GM12891 (cell line): ENCODE data around the gene GRAMD1B.
A peak's percentile ranks its signal among the peaks of the same experiment; 100 is the strongest.

Experiments
- DNase-seq: peaks from one replicate; pipeline ENCODE4 v3.0.0; 2011; ENCODE audit warnings: low spot score; ENCODE audit not compliant: insufficient read length
- FAIRE-seq: peaks from 2 replicates; lab custom pipeline; 2011; peaks lifted over from hg19 to GRCh38; lab: Jason Lieb, UNC
- PAX5 ChIP-seq: IDR thresholded peaks from 2 replicates; pipeline ENCODE4 v1.6.1; 2011; ENCODE audit warnings: low read length, moderate library complexity, mild to moderate bottlenecking; ENCODE audit not compliant: insufficient read depth, severe bottlenecking
- POLR2A ChIP-seq: IDR thresholded peaks from 2 replicates; pipeline ENCODE4 v1.6.1; 2011; ENCODE audit warnings: low read depth, low read length, control low read depth
- POLR2AphosphoS5 ChIP-seq: IDR thresholded peaks from 2 replicates; pipeline ENCODE4 v1.6.1; 2011; ENCODE audit warnings: low read depth, low read length, control low read depth
- POU2F2 ChIP-seq: IDR thresholded peaks from 2 replicates; pipeline ENCODE4 v1.6.1; 2011; ENCODE audit warnings: low read depth, mild to moderate bottlenecking, control low read depth, low read length, moderate library complexity
- SPI1 ChIP-seq: IDR thresholded peaks from 2 replicates; pipeline ENCODE4 v1.6.1; 2011; ENCODE audit warnings: low read depth, low read length, control low read depth
- TAF1 ChIP-seq: IDR thresholded peaks from 2 replicates; pipeline ENCODE4 v1.6.1; 2011; ENCODE audit warnings: low read depth, low read length, control low read depth

Gene GRAMD1B

DNA sequence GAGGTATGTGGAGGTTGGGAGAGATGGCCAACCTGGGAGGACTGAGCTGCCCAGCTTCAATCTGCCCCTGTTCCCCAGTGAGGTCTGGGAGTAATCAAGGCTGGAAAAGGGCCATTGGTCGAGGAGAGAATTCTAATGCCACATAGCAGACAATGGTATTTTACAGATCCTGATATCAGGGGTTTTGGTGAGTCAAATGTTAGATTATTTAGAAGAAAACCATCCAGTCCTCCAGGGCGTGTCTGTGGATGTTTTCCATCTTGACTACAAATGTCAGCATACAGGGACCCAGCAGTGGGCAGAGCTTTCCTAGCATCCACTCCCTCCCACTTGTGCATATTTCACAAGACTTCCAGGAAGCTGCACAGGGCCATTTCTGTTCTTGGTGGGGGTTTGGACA is 116.4 kb downstream of the GRAMD1B start:
- DNase-seq (no peak), FAIRE-seq (peak; percentile 5)
- TF ChIP-seq POLR2A (no peak), POLR2AphosphoS5 (no peak), TAF1 (no peak), PAX5 (no peak), POU2F2 (no peak), SPI1 (no peak)

DNA sequence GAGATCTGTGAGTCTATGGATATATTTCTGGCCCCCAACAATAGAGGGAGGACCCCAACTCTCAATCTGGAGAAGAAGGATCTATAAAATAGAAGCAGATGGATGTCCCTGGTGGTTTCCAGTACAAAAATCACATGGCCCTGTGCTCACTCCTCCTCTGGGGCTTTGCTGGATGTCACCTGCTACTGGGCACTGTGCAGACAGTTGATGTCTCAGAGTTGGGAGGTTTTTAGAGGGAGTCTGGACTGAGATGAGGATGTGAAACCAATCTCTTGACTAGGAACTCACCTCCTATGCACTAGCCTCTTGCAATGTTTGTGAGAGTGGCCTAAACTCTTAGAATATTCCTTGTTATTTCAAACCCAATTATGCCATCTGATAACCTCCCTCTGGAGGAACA is 117.1 kb downstream of the GRAMD1B start:
- DNase-seq (peak; percentile 51), FAIRE-seq (peak; percentile 87)
- TF ChIP-seq POLR2AphosphoS5 = no peak
- TF ChIP-seq SPI1 = peak; percentile 97

DNA sequence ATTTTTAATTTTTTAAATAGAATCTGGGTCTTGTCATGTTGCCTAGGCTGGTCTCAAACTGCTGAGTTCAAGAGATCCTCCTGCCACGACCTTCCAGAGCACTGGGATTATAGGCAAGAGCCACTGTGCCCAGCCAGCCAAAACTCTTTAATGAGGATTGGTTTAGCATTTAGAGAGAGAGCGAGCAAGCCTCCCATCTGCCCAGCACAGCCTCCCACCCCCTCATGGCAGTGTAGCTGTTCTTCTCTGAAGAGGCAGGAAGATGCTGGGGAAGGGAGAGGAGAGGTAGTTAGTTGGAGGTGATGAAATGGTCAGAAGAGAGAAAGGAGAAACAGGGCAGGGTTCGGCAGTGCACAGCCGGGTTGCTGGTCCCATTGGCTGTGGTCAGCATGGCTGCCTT is 118.7 kb downstream of the GRAMD1B start:
- DNase-seq (no peak), FAIRE-seq (no peak)
- TF ChIP-seq POLR2AphosphoS5 (no peak), PAX5 (no peak), POU2F2 (no peak), SPI1 (no peak), POLR2A (no peak), TAF1 (no peak)

DNA sequence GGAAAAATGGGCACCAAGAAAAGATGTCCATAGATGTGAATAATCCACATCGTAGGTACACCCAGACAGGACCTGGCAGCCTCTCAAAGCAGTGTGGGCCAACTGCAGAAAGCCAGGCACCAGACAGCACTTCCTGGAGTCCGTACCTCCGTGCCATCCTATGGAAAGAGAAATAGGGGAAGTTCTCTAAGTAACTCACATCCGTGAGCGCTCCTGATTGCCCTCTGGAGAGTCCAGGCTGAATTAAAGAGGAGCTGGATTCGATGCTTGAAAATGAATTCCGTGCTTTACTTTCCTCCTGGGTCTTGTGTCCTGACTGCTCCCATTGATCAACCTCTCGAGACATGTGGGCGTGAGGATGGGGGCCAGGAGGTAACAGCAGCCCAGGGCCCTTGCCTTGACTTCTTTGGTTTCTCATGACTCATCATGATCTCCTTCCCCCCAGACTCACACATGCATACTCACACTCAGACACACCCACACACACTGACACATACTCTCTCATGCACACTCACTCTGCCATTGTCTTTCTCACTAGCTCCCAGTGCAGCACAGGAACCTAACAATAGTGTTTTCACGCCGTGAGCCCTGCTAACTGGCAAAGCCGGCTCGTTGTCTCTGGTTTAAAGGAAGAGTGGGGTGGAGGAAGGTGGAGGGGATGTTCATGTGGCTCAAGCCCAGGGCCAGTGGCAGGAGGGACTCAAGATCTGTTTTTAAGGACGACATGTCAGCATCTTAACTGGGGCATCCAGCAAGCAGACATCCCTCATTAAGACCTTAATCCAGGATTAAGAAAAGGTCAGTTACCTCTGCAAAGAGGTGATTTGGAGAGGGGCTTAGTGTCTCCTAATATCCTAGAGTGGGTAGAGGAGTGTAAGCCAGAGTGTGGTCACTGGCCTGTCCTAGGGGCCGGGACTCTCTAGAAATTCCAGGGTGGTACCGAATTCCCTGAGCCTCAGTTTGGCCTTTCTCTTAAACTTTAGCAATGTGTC is 120.2 kb downstream of the GRAMD1B start:
- DNase-seq (no peak), FAIRE-seq (no peak)

DNA sequence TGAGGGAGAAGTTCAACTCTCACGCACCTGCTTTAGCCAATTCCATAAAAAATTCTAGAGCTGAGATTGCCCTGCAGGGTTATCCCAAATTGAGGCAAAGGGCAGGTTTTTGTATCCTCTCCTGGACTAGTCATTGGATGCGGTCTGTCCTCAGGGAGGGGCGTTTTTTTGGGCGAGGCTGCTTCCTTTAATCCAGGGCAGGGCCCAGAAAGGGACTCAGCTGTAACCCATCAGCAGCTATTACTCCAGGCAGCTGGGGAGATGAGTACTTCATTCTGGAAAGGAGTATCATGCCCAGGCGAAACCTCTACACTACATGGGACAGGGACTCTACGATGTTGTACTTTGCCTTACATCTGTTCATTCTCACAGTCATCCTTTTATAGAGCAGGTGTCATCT is 121.0 kb downstream of the GRAMD1B start:
- TF ChIP-seq TAF1 (no peak), POLR2A (no peak), PAX5 (no peak), SPI1 (no peak)
- DNase-seq (no peak), FAIRE-seq (no peak)

More for the DNA sequence above, 120.2 kb downstream of the GRAMD1B start:
- TF ChIP-seq POLR2AphosphoS5 (no peak), POU2F2 (no peak), SPI1 (no peak), POLR2A (no peak), TAF1 (no peak), PAX5 (no peak)

DNA sequence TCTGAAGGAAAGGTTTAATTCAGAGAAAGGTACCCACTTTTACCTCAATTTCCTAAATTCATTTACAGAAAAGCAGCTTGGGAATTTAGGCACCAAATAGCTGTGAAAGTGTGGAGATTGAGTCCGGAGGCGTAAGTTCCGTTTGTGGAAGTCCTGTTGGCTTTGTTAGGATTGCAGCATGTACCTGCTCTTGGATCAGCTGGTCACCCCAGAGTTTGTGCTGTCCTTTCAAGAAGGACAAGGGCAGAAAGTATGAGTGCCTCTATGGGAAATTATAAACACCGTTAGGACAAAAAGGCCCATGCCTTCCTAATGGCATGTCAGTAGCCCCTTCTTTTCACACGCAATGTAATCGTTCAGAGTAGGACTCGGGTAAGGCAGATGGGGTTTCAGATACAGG is 126.6 kb downstream of the GRAMD1B start:
- DNase-seq = no peak
- TF ChIP-seq PAX5 (no peak), POU2F2 (no peak)
- no peak for FAIRE-seq

DNA sequence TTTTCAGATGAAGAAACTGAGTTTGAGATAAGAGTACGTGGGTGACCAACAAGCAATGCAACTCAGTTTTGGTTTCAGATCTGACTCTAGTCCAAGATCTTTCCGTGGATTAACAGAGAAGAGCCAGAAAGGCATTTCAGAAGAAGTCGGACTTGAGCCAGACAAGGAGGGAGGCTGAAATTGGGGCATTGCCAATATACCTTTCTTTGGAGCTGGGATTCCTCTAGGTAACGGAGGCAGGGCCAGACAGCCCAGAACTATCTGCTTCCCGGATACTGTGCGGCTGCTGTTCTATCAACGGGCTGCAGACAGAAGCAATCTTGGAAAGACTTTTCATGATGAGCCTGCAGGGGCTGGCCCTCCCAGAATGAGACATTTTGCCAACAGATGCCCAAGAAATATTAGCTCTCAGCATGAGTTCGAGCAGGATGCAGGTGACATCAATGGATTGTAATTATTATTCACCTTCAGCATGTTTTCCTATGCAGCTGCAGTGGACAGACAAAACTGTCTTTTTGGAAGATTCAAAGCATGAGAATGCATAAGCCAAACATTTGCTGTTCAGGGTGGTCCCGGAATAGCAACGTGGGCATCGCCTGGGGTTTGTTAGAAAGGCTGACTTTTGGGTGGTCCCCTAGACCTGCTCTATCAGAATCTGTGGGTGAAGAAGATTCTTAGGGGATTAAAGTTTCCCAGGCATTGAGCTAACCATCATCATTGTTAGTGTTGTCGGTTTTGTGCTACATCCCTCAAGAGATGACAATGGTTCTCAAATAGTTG is 128.7 kb downstream of the GRAMD1B start:
- FAIRE-seq = peak; percentile 72
- TF ChIP-seq POLR2A (no peak), SPI1 (no peak), PAX5 (no peak), POU2F2 (no peak), POLR2AphosphoS5 (no peak)
- no peak for DNase-seq

DNA sequence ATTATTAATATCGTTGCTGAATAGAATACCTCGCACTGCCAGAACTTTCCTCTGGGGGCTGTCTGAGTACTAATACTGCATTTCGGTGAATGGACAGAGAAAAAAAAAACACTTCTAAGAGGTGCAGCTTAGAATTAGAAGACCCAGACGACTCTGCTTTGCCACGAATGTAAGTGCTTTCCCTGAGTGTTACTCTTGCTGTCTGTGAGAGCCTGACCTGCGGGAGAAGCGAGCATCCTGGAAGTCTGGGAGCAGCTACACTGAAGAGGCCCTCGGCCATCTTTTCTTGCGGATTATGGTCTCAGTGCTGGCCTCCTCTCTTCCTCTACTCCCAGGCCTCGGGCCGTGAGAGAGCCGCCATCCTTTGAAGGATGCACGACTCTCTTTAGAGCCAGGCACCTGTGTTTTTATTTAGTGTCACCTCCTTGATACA is 129.5 kb downstream of the GRAMD1B start:
- DNase-seq (no peak), FAIRE-seq (peak; percentile 35)
- no peak for TF ChIP-seq TAF1
- TF ChIP-seq SPI1 = no peak
- TF ChIP-seq POU2F2 = no peak
- TF ChIP-seq POLR2A = no peak

DNA sequence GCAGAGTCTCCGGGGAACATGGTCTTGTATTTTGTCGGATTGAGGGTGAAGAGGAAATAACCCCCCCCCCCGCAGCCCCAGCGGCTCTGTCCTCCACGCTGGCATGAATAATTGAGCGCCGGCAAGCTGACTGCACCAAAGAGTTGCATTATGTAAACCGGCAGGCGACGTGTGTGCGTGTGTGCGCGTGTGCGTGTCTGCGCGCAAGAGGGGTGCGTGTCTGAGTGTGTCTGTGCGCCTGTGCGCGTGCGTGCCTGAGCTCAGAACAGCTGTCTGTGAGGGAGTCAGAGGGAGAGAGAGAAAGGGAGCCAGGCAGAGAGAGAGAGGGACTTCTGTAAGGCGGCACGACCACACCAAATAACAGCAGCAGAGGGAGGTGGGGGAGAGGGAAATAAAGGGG is 129.9 kb downstream of the GRAMD1B start:
- FAIRE-seq = peak; percentile 98
- no peak for TF ChIP-seq POU2F2
- peak; percentile 8; the same call in 1 of the 2 replicates for TF ChIP-seq TAF1
- TF ChIP-seq POLR2AphosphoS5 = no peak
- peak; percentile 40; the same call in 1 of the 2 replicates for TF ChIP-seq POLR2A
- no peak for DNase-seq

DNA sequence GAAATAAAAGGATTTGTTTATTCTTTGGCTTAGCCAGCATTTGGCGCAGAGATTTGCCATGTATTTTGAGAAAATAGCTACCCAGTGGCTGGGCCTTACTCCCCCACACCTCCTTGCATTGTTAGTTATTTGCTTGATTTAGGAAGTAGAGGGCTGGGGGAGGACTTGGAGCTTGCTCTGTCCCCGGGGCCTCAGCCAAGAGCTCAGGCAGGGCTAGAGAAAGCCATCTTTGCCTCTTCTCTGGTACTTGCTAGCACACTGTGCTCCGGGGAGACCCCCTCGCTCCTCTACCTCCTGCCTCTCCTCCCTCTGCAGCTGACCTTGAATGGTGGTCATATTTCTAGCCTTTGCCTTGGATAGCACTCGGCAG is 131.3 kb downstream of the GRAMD1B start:
- no peak for TF ChIP-seq POU2F2
- TF ChIP-seq TAF1 = no peak
- TF ChIP-seq SPI1 = no peak
- TF ChIP-seq POLR2A = no peak
- DNase-seq (no peak), FAIRE-seq (no peak)
